HAP-1 (cell line): Measurements from ENCODE around the gene RXRB.
"Not testable (repeated sequence)": the region's sequence is repeated elsewhere in the genome, so short reads cannot be mapped to it uniquely, and the experiment has no call there.

Experiments used
- DNase-seq, 2 experiments: peaks; one replicate each; pipeline ENCODE4 v3.0.0-alpha.2; 2016 to 2020; ENCODE audit warnings: low spot score in 2 of 2
- H3K27me3 ChIP-seq: fragments of 250-450 bp; sonication (Bioruptor Pico); 2 replicates; pipeline ENCODE4 v1.5.1; 2020; ENCODE audit warnings: low read depth, mild to moderate bottlenecking, moderate library complexity
- H3K36me3 ChIP-seq: fragments of 250-450 bp; sonication (Bioruptor Pico); replicated peaks from 2 replicates; pipeline ENCODE4 v1.5.1; 2020; ENCODE audit warnings: mild to moderate bottlenecking
- H3K4me1 ChIP-seq: fragments of 250-450 bp; sonication (Bioruptor Pico); 2 replicates; pipeline ENCODE4 v1.5.1; 2020; ENCODE audit warnings: mild to moderate bottlenecking
- H3K4me3 ChIP-seq: fragments of 250-450 bp; sonication (Bioruptor Pico); 2 replicates; pipeline ENCODE4 v1.5.1; 2020; ENCODE audit warnings: mild to moderate bottlenecking, moderate library complexity
- H3K9me3 ChIP-seq: fragments of 250-450 bp; sonication (Bioruptor Pico); 2 replicates; pipeline ENCODE4 v1.5.1; 2020; ENCODE audit warnings: mild to moderate bottlenecking, moderate library complexity
- in situ Hi-C: fragments of 300-500 bp; cut with MboI; formaldehyde crosslinking; loops from 3 replicates; pipeline ENCODE4 v1.14.3; 2020; ENCODE audit warnings: low sequenced_read_pairs, inconsistent platforms, mixed read lengths

The RXRB gene

DNA sequence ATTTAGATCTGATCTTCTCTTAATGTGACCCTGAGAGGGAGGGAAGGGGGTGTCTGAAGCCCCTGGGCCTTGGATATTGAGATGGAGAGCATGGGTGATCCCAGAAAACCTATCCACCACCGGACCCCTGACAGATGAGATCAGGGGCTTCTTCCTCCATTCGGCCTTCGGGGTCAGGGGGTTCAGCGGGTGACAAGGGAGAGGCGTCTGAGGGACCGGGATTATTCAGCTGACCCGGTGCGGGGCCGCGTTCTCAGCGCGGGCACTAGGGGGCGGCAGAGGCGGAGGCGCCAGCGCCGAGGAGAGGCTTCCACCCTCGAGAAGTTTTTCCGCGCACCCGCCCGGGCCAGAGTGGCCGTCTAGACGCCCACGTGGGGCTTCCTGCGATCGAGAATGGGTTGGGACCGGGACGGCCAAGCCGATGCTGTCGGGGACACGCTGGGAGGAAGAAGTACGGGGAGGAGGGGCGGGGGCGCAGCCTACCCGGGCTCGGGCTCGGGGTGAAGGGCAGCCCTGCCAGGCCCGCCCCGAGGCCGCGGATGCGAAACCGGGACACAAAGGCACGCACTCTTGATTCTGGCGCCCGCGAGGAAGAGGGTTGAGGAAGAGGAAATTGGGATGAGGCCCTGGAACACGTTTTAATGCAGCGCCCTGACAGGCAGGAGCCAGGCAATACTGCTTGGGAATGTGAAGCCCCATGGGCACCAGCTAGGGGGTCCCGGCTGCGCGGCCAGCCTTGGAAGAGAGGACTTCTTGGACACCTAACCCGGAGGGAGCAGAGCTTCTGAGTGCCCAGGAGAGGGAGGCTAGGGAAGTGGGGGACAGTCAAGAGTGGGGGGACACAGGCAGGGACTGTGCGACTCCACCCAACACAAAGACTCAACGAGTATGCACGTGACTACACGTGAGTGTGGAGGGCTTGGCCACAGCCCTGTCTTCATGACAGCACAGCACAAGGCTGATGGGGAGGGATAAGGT lies 38.8 kb downstream of the RXRB start:
- H3K27me3 ChIP-seq = no peaks in the 10 kb centered on the region

GRCh38 chr6:33160728-33161344 lies 39.6 kb downstream of the RXRB start:
- in situ Hi-C loops = no loop called here
- no peak overlapping the region for H3K4me3 ChIP-seq
- peak in 1 of 2 experiments; percentile 37 for DNase-seq

More for the DNA sequence above, 38.8 kb downstream of the RXRB start:
- peak; percentile 56 to 89 for DNase-seq
- peak overlapping the region; percentile 37 for H3K4me3 ChIP-seq
- no peaks in the 10 kb centered on the region for H3K9me3 ChIP-seq
- H3K4me1 ChIP-seq = peaks cover 9% of the 10 kb centered on the region
- H3K36me3 ChIP-seq = no peaks in the 10 kb centered on the region
- in situ Hi-C loops = no loop called here

GRCh38 chr6:33160096-33160495 lies 40.4 kb downstream of the RXRB start:
- DNase-seq = no peak
- Histone ChIP-seq H3K36me3 (no peaks in the 10 kb centered on the region), H3K4me1 (peaks cover 9% of the 10 kb centered on the region), H3K4me3 (no peak overlapping the region), H3K9me3 (no peaks in the 10 kb centered on the region), H3K27me3 (no peaks in the 10 kb centered on the region)
- in situ Hi-C loops = no loop called here

More at GRCh38 chr6:33160728-33161344, 39.6 kb downstream of the RXRB start:
- peaks cover 9% of the 10 kb centered on the region for H3K4me1 ChIP-seq
- H3K27me3 ChIP-seq = no peaks in the 10 kb centered on the region
- no peaks in the 10 kb centered on the region for H3K36me3 ChIP-seq
- H3K9me3 ChIP-seq = no peaks in the 10 kb centered on the region

- Histone ChIP-seq H3K27me3 (0 out of 2 replicates have a peak, but pooled peaks cover 4% of the 10 kb centered on the region), H3K9me3 (no peaks in the 10 kb centered on the region; the same call in 1 of the 2 replicates), H3K4me3 (no peak overlapping the region), H3K4me1 (peaks cover 7% of the 10 kb centered on the region), H3K36me3 (no peaks in the 10 kb centered on the region)
- no peak for DNase-seq
- in situ Hi-C loops = no loop called here
Observed at GRCh38 chr6:33156964-33157363, 43.5 kb downstream of the RXRB start.

GRCh38 chr6:33156561-33156960 lies 43.9 kb downstream of the RXRB start:
- DNase-seq = no peak
- 0 out of 2 replicates have a peak, but pooled peaks cover 4% of the 10 kb centered on the region for H3K27me3 ChIP-seq
- H3K4me1 ChIP-seq = peaks cover 3% of the 10 kb centered on the region
- H3K9me3 ChIP-seq = no peaks in the 10 kb centered on the region; the same call in none of the 2 replicates
- no peak overlapping the region for H3K4me3 ChIP-seq
- H3K36me3 ChIP-seq = no peaks in the 10 kb centered on the region
- in situ Hi-C loops = no loop called here

DNA sequence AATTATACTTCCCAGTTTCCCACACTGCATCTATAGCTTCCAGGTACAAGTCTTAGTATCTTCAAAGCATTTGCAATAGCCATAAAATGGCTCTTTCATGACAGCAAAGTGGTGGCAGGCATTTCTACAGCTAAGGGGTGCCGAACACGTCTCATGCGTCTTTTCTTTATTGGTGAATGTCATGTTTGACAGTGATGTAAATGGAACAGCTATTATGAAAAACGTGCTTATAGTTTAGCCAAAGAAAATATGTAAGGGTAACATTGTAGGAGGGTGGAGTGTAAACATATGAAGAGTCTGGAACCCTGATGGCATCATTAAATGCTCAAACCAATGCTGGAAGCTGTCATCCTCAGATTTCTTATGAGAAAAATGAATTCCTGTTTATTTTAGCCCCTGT lies 46.1 kb downstream of the RXRB start:
- peaks cover 8% of the 10 kb centered on the region for H3K27me3 ChIP-seq
- in situ Hi-C loops = no loop called here

GRCh38 chr6:33151050-33151449 lies 49.4 kb downstream of the RXRB start:
- Histone ChIP-seq H3K36me3 (no peaks in the 10 kb centered on the region), H3K27me3 (peaks cover 13% of the 10 kb centered on the region), H3K4me3 (no peak overlapping the region), H3K9me3 (no peaks in the 10 kb centered on the region; the same call in none of the 2 replicates), H3K4me1 (no peaks in the 10 kb centered on the region)
- no peak for DNase-seq
- in situ Hi-C loops = no loop called here

More for the DNA sequence above, 46.1 kb downstream of the RXRB start:
- Histone ChIP-seq H3K9me3 (no peaks in the 10 kb centered on the region; the same call in none of the 2 replicates), H3K36me3 (no peaks in the 10 kb centered on the region), H3K4me1 (no peaks in the 10 kb centered on the region), H3K4me3 (no peak overlapping the region)
- no peak for DNase-seq

DNA sequence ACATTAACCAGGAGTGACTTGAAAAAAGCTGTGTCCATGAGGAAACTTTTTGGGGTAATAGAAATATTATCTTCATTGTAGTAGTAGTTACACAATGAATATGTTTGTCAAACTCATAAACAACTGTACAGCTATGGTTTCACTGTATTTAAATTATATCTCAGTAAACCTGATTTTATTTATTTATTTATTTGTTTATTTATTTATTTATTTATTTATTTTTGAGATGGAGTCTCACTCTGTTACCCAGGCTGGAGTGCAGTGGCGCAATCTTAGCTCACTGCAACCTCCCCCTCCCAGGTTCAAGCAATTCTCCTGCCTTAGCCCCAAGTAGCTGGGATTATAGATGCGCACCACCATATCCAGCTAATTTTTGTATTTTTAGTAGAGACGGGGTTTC lies 49.9 kb downstream of the RXRB start:
- in situ Hi-C loops, H3K9me3 ChIP-seq, H3K4me3 ChIP-seq, H3K36me3 ChIP-seq, H3K4me1 ChIP-seq, DNase-seq: not testable (repeated sequence)
- peaks cover 13% of the 10 kb centered on the region for H3K27me3 ChIP-seq

GRCh38 chr6:33147807-33148666 lies 52.4 kb downstream of the RXRB start:
- no peaks in the 10 kb centered on the region for H3K4me1 ChIP-seq
- H3K36me3 ChIP-seq = no peaks in the 10 kb centered on the region
- H3K9me3 ChIP-seq = no peaks in the 10 kb centered on the region; the same call in none of the 2 replicates
- in situ Hi-C loops = no loop called here
- H3K27me3 ChIP-seq = peaks cover 9% of the 10 kb centered on the region
- H3K4me3 ChIP-seq = no peak overlapping the region
- peak; percentile 36 to 38 for DNase-seq

- no peak overlapping the region for H3K4me3 ChIP-seq
- H3K36me3 ChIP-seq = no peaks in the 10 kb centered on the region
- H3K27me3 ChIP-seq = peaks cover 19% of the 10 kb centered on the region
- H3K4me1 ChIP-seq = no peaks in the 10 kb centered on the region
- no peak for DNase-seq
- H3K9me3 ChIP-seq = no peaks in the 10 kb centered on the region
- in situ Hi-C loops = no loop called here
Observed at GRCh38 chr6:33144373-33144772, 56.1 kb downstream of the RXRB start.
